ENCODE measurements around the gene HSPG2. TPM values are rescaled to one million over a fixed set of nuclear protein-coding genes. Genes with fewer than 3 reads are reported as not detected.

HSPG2 gene
- total and polyA plus RNA-seq, 2 experiments from 2014 or later = 72.4 to 81.2 TPM

- TF ChIP-seq EZH2phosphoT487 (IDR thresholded peaks at IDR 0.05; ENCODE audit: low read depth, severe bottlenecking, unreplicated experiment) (no peak), EZH2 (IDR thresholded peaks at IDR 0.05; ENCODE audit: borderline replicate concordance) (no peak), CTCF (IDR thresholded peaks at IDR 0.05; ENCODE audit: poor library complexity) (no peak)
- WGBS (ENCODE audit: low lambda C conversion rate, missing lambda C conversion rate) = 98% methylated on average over 31 of the region's 33 CpGs
- H3K4me2 ChIP-seq = no peak overlapping the region
These were observed 91.2 kb downstream of the HSPG2 start for GRCh38 chr1:21845646-21846641.

GRCh38 chr1:21843996-21844395 lies 93.1 kb downstream of the HSPG2 start:
- Histone ChIP-seq H3K9me3 (ENCODE audit: low read depth) (no peaks in the 10 kb centered on the region), H3K27me3 (no peaks in the 10 kb centered on the region), H3K79me2 (no peaks in the 10 kb centered on the region), H3K4me3 (no peak overlapping the region), H3K36me3 (replicated peaks; ENCODE audit: insufficient read depth, low read depth) (no peaks in the 10 kb centered on the region), H2AFZ (no peak overlapping the region), H3K4me1 (ENCODE audit: insufficient read depth) (no peaks in the 10 kb centered on the region), H3K9me2 (replicated peaks; ENCODE audit: insufficient read depth) (no peaks in the 10 kb centered on the region), H3K27ac (no peak overlapping the region), H3K4me2 (no peak overlapping the region), H4K20me1 (ENCODE audit: insufficient read depth, poor library complexity, severe bottlenecking) (no peaks in the 10 kb centered on the region)
- TF ChIP-seq EZH2 (IDR thresholded peaks at IDR 0.05; ENCODE audit: borderline replicate concordance) (no peak), EZH2phosphoT487 (IDR thresholded peaks at IDR 0.05; ENCODE audit: low read depth, severe bottlenecking, unreplicated experiment) (no peak), CTCF (IDR thresholded peaks at IDR 0.05; ENCODE audit: poor library complexity) (no peak)
- no peak for DNase-seq (ENCODE audit: low spot score)
- WGBS (ENCODE audit: low lambda C conversion rate, missing lambda C conversion rate) = 97% methylated on average over 11 of the region's 11 CpGs

More at GRCh38 chr1:21845646-21846641, 91.2 kb downstream of the HSPG2 start:
- no peak for DNase-seq (ENCODE audit: low spot score)
- H3K4me1 ChIP-seq (ENCODE audit: insufficient read depth) = no peaks in the 10 kb centered on the region
- no peaks in the 10 kb centered on the region for H3K36me3 ChIP-seq (replicated peaks; ENCODE audit: insufficient read depth, low read depth)
- no peak overlapping the region for H3K27ac ChIP-seq
- no peaks in the 10 kb centered on the region for H3K27me3 ChIP-seq
- H3K9me2 ChIP-seq (replicated peaks; ENCODE audit: insufficient read depth) = no peaks in the 10 kb centered on the region
- H4K20me1 ChIP-seq (ENCODE audit: insufficient read depth, poor library complexity, severe bottlenecking) = no peaks in the 10 kb centered on the region
- H2AFZ ChIP-seq = no peak overlapping the region
- no peaks in the 10 kb centered on the region for H3K9me3 ChIP-seq (ENCODE audit: low read depth)
- H3K79me2 ChIP-seq = no peaks in the 10 kb centered on the region
- no peak overlapping the region for H3K4me3 ChIP-seq

- H3K4me1 ChIP-seq (ENCODE audit: insufficient read depth) = no peaks in the 10 kb centered on the region
- no peak overlapping the region for H3K4me2 ChIP-seq
- H3K27me3 ChIP-seq = no peaks in the 10 kb centered on the region
- WGBS (ENCODE audit: low lambda C conversion rate, missing lambda C conversion rate) = 97% methylated on average over 13 of the region's 13 CpGs
- DNase-seq (ENCODE audit: low spot score) = no peak
- H2AFZ ChIP-seq = no peak overlapping the region
- no peak overlapping the region for H3K4me3 ChIP-seq
- H3K79me2 ChIP-seq = no peaks in the 10 kb centered on the region
- H4K20me1 ChIP-seq (ENCODE audit: insufficient read depth, poor library complexity, severe bottlenecking) = no peaks in the 10 kb centered on the region
- H3K27ac ChIP-seq = no peak overlapping the region
- no peaks in the 10 kb centered on the region for H3K9me2 ChIP-seq (replicated peaks; ENCODE audit: insufficient read depth)
- no peaks in the 10 kb centered on the region for H3K36me3 ChIP-seq (replicated peaks; ENCODE audit: insufficient read depth, low read depth)
- no peak for TF ChIP-seq CTCF (IDR thresholded peaks at IDR 0.05; ENCODE audit: poor library complexity)
- no peak for TF ChIP-seq EZH2phosphoT487 (IDR thresholded peaks at IDR 0.05; ENCODE audit: low read depth, severe bottlenecking, unreplicated experiment)
- TF ChIP-seq EZH2 (IDR thresholded peaks at IDR 0.05; ENCODE audit: borderline replicate concordance) = no peak
- H3K9me3 ChIP-seq (ENCODE audit: low read depth) = no peaks in the 10 kb centered on the region
These were observed 93.9 kb downstream of the HSPG2 start for GRCh38 chr1:21843208-21843607.
